NCI-H774 (cell line): ENCODE results near the gene XPO4.
"Not testable (repeated sequence)": the region's sequence is repeated elsewhere in the genome, so short reads cannot be mapped to it uniquely, and the experiment has no call there.

Experiments used
- DNase-seq: peaks from one replicate; lab custom pipeline; 2025; lab: John Stamatoyannopoulos, UW

XPO4 gene

GRCh38 chr13:20787180-20787579, 115.4 kb downstream of the XPO4 start:
- DNase-seq: no peak

DNA sequence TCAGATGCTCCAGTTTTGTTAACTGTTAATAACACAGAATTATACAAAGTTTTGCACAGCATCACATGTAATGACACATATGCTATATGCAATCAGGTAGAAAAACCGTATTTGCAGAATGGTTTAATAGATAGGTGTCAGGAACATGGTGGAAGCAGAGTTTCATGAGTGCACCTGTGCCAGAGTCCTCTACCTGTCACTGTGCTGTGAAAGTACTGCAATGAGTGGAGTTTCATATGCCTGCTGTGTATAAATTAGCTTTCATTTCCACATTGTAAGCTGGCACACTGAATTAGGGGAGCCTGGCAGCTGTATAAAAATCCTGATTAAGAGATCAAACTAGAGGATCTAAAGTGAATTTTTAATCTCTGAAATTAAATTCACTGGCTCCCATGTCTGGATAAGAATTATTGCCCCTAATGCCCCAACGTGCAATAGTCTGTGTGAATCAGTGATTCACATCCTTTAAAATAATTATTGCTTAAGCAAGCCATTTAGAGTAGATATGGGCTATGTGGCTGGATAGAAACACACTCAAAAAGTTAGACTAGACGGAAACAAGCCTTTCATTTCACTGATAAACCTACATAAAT, 120.3 kb downstream of the XPO4 start:
- no peak for DNase-seq

DNA sequence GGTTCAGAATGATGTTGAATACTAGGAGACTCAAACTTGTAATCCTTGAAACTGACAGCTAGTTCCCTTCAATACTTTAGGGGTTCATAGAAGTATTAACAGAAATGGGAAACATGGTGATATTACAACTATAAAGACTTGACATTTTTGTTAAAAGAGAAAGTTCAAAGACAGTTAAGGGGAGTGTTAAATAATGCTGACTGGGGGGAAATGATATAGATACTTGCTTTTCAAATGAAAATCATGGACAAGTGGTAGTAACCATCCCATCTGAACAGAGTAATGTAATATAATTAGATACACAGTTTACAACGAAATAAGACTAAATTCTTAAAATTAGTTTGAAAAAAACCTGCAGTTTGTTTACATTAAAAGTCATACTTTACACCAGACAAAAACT, 122.2 kb downstream of the XPO4 start:
- DNase-seq: no peak

GRCh38 chr13:20779405-20779804, 123.1 kb downstream of the XPO4 start:
- no peak for DNase-seq

- DNase-seq: no peak
These were observed 124.2 kb downstream of the XPO4 start for GRCh38 chr13:20778311-20778710.

DNA sequence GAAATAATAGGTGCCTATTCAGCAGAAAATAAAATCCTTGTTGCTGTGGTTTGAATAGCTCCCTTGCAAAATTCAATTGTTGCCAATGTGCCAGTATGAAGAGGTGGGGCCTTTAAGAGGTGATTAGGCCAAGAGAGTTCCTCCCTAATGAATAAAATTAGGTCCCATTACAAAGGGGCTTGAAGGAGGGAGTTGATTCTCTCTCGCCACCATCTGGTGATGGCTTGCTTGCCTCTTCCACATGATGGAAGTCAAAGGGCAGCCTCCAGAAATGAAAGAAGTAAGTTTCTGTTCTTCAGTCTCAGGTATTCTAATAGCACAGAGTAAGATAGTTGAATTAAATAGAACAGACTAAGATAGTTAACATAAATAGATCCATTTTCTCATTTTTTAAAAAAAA, 125.8 kb downstream of the XPO4 start:
- no peak for DNase-seq

DNA sequence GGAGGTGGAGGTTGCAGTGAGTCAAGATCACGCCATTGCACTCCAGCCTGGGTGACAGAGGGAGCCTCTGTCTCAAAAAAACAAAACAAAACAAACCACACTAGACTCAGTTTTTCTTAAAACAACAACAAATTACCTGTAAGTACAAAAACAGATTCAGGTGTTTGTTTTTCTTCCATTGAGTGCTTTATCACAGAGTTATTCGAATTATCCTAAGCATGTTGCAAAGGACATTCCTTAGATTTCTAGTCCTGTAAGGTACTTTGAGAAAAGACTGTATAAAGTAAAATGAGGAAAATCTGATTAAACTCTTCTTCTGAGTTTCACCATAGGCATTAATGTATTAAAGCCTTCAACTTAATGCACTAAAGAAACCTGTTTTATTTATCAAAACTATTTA, 126.6 kb downstream of the XPO4 start:
- DNase-seq: no peak

DNA sequence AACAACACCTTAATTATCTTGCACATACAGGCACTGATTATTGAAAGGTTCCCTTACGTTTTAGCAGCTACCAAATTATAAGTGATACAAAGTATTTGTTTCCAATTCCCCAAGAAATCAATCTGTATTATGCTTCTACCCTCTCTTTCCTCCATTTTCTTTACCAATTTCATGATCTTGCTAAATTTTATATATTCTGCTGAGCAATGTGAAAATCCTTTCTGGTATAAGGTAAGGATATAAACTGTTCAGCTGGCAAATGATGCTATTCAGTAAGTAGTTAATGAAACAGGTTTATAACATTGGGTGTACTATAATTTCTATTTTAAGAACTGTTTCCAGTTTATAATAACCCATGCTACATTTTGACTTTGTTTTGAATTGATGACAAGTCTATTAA, 127.8 kb downstream of the XPO4 start:
- no peak for DNase-seq

DNA sequence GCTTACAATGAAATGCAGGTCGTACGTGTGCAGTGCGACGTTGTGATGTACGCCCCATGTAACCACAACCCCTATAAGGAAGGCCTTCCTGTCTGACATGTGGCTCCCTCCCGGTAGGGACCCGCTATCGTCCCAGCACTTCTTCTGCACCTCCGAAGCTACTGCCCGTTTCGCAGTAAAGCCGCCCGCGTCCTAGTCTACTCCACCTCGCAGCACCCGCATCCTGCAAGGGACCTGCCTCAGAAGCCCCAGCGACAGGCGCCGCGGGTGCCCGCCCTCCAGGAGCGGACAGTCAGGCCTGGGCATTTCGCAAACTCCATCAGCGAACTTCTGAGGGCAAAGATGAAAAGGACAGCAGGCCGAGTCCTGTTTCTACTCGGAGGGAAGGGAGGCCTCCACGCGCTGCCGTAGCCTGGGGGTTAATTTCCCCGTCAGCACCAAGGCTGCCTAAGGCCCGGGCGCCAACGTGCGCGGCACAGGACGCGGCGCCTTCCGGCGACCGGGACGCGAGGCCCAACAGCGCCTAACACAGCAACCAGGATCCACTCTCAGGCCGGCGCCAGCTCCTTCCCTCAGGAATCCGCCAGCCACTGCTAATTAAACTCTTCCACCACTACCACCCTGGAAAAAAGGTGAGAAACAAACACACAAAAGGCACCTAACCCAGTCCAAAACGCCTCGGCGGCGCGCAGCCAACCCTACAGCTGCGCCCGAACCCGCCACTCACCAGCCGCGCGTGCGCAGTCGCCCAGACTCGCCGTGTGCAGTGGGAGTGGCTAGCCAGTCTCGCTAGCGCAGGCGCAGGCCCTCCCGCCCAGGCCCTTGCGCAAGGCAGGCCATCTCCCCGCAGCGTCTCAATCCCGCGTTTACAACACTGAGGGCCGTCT, 129.1 kb downstream of the XPO4 start, which contains the start of gene EEF1AKMT1:
EEF1AKMT1 (minus strand) TSS at position 768 of the 887 bp plus-strand sequence. CDS start 16,363 bp downstream, outside the sequence.
- peak; percentile 77 for DNase-seq

GRCh38 chr13:20772401-20773131, 130.0 kb downstream of the XPO4 start:
- no peak for DNase-seq

- DNase-seq: no peak
These were observed 132.7 kb downstream of the XPO4 start for GRCh38 chr13:20769834-20770233.

DNA sequence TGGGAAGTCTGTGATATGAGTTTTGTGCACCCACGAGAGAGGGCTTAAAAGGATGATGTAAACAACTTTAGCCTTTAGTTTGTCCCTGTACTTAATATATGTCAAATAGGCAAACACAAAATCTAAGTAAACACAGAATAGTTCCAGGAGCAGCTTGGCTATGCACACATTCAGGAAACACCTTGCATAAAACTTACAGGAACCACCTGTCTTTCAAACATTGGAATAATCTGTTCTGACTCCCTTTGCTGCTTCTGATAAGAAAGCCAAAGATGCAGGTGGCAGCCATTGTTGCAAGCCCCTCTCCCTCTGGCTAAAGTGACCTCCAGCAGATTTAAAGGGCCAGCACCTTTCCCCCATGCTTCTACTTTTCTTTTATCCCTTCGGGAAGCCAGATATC, 133.5 kb downstream of the XPO4 start:
- no peak for DNase-seq

GRCh38 chr13:20767309-20767943, 135.1 kb downstream of the XPO4 start:
- no peak for DNase-seq

GRCh38 chr13:20760872-20761271, 141.7 kb downstream of the XPO4 start:
- DNase-seq: no peak

DNA sequence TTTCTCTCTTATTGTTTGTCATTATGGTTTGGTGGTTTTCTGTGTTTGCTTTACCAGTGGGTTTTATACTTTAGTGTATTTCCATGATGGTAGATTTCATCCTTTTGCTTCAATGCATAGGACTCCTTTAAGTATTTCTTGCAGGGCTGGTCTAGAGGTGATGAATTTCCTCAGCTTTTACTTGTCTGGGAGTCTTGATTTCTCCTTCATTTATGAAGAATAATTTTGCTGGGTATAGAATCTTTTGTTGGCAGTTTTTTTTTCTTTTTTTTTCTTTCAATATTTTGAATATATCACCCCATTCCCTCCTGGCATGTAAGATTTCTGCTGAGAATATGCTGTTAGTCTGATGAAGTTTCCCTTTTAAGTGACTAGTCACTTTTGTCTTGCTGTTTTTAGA, 148.5 kb downstream of the XPO4 start:
- DNase-seq: no peak

DNA sequence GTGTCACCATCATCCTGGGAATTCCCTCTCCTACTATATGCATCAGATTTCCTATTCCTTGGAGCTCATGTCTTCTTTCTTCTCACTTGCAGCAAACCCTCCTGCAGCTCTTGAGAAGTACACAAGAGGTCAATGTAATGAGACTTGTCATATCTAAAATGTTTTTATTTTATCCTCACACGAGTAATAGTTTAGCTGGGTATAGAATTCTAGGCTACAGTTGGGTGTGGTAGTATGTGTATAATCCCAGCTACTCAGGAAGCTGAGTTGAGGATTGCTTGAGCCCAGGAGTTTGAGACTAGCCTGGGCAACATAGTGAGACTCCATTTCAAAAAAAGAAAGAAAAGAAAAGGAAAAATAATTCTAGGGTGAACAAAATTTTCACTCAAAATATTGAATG, 153.2 kb downstream of the XPO4 start:
- DNase-seq: no peak

DNA sequence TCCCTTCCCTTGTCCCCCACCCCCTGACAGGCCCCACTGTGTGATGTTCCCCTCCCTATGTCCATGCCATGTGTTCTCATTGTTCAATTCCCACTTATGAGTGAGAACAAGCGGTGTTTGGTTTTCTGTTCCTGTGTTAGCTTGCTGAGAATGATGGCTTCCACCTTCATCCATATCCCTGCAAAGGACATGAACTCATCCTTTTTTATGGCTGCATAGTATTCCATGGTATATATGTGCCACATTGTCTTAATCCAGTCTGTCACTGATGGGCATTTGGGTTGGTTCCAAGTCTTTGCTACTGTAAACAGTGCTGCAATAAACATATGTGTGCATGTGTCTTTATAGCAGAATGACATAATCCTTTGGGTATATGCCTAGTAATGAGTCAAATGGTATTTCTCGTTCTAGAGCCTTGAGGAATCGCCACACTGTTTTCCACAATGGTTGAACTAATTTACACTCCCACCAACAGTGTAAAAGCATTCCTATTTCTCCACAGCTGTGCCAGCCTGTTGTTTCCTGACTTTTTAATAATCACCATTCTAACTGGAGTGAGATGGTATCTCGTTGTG, 158.6 kb downstream of the XPO4 start:
- DNase-seq: not testable (repeated sequence)

GRCh38 chr13:20740021-20740420, 162.5 kb downstream of the XPO4 start:
- DNase-seq: no peak

GRCh38 chr13:20738616-20739015, 163.9 kb downstream of the XPO4 start:
- no peak for DNase-seq

DNA sequence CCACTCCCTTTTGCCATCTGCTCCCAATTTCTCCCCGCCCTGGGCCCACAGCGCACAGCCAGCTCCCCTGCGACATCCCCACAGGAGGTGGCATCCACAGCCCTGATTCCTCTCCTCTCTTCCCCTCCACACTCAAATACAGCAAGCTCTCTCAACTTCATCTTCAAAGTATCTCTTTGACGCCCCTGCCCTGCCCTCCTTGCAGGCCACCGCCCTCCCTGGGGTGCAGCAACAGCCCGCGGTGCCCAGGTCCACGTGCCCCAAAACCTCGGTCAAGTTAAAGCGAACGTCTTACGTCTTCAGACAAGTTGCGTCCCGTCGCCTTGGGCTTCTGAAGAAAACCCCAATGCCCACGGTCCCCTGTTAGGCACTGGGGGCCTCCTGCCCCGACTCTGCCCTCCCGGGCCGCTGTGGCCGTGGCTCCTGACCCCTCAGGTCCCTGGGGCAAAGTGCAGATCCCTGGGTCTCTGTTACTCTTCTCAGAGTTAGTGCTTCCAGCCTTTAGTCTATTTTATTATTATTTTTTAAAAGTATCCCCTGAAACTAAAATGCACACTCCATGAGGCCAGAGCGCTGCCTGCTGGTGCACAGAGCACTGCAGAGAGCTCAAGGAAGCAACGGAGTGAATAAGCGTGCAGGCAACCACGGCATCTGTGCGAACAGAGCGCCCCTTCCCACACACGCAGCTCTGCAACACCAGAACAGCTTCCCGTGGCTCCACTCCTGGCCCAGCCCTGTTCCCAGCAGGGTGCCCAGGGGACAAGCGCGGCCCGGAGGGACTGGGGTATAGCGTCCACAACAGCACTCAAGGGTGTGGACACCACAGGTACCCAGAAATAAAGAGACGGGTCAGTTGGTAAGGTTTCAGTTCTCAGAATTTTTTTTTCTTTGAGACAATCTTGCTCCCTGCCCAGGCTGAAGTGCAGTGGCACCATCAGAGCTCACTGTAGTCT, 172.6 kb downstream of the XPO4 start:
- no peak for DNase-seq
